Mesenteric fat pad (tissue), 1 donor: Measurements from ENCODE around the gene CRB2. TPM values are rescaled to one million over a fixed set of nuclear protein-coding genes. Genes with fewer than 3 reads are reported as not detected.

ENCODE experiments used
- DNase-seq: peaks from one replicate; pipeline ENCODE4 v3.0.0-alpha.2; 2020; ENCODE audit warnings: low spot score
- long read RNA-seq: library from polyadenylated mRNA; unstranded; transcript quantifications from one replicate; pipeline ENCODE4 v2.0.0, GENCODE V29; 2020
- total RNA-seq: library from RNA; stranded (reverse); fragmentation: NEBNext Ultra II Directional; extraction: Animal tissue kit (Norgen Biotek cat#: 25700); gene quantifications from one replicate; pipeline ENCODE4 v1.2.1, GENCODE V29; 2021
- donor health status: DM: yes; HTN: yes; CAD: no.

Gene CRB2
- total RNA-seq = not detected
- long read RNA-seq, partial matches to known transcripts = 0 of 1 reads
- long read RNA-seq, other reads (novel, unspliced or antisense) = 1 of 1 reads

DNA sequence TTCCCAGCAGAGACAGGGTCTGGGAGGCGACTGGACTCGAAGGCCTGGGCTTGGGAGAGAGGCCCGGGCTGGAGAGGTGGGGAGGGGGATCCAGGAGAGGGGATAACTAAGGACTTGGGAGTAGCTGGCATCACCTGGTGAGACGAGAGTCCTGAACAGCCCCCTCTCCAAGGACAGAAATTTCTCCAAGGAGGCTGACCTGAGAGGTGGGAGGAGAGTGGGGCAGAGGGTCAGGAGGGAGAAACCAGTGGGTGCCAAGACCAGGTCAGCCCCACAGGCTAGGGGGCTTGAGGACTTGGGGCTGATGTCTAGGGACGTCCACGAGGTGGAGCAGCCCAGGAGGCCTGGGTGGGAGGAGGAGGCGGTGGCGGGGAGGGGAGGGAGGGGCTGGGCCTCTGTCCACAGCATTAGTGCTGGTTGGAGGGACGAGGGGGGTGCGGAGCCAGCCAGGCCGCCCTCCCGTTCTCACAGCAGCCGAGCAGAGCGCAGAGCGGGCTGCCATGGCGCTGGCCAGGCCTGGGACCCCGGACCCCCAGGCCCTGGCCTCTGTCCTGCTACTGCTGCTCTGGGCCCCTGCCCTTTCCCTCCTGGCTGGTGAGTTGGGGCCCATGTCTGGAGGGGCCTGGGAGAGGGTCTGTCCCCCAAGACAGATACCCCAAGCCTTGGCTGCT is at the start of gene CRB2:
CRB2 (plus strand) TSS at position 437 of the 671 bp plus-strand sequence; CDS start at position 501, 64 bp downstream.
- DNase-seq = no peak

DNA sequence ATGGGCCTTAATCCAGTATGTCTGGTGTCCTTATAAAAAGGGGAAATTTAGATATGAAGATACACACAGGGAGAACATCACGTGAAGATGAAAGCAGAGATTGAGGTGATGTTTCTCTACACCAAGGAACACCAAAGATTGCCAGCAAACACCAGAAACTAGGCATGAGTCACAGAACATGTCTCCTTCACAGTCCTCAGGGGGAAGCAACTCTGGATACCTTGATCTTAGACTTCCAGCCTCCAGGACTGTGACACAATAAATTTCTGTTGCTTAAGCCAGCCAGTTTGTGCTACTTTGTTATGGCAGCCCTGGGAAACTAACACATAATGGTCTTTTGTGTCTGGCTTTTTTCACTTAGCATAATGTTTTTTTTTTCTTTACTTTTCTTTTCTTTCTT is 46.4 kb upstream of the CRB2 start:
- DNase-seq = no peak

DNA sequence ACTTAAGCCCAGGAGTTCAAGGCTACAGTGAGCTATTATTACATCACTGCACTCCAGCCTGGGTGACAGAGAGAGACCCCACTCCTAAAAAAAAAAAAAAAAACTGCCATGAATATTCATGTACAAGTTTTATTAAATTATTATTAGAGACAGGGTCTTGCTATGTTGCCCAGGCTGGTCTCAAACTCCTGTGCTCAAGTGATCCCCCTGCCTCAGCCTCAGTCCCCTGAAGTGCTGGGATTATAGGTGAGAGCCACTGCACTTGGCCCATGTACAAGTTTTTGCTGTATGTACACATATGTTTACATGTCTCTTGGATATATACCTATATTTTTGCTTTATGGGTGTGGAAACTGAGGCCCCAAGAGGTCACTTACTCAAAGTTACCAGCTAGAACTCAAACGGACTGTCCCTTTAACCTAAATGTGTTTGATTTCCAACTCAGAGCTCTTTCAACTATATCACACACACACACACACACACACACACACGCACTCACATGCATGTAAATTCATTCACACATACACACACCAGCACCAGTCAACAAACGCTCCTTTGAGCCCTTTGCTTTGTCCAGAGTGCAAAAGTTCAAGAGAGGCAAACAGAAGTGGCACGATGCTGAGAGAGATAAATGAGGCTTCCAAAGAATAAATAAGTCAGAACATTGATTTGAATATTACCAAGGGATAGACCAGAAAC is 45.3 kb upstream of the CRB2 start:
- DNase-seq = no peak

DNA sequence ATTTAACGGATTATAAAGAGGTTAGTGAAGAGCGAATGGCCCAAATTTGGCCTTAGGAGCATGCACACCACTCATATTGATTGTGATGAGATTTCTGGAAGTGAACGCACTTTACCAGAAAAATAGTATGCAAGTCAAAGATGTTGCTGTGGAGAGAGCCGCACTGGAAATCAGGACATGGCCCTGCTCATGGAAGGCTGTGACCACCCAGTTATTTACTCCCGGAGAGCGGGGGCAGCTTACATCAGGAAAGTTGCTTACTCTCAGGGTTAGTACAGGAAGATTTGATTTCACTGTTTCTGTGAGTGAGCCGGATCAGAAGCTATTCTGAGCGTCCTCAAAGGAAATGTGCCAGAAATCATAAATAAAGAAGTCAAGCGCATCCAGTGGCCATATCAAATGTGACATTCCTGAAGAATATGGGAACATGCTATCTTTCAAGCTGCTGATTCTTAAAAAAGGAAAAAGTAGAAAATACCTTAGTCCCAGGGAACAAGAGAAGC is 44.7 kb upstream of the CRB2 start:
- no peak for DNase-seq

DNA sequence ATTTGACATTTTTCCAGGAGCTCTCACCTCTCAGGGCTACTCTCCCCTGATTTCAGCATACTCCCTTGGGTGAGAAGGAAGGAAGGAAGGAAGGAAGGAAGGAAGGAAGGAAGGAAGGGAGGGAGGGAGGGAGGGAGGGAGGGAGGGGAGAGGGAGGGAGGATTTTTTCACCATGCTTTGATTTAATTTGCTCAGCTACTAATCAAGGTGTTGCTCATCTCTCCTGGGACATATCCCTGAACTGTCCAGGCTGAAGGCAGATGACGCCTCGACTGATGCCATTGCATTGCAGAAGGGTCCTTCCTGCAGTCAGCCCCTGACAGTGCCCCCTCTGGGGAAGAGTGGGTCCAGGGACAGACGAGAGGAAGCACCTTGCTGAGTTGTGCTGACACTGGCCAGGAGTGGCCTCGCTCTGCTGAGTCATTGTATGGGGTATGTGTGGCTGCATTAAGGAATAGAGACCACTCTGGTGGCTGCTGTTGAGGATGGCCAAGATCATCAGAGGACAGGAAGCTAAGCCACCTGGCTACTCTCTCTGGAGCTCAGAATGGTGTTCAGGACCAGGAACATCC is 43.6 kb upstream of the CRB2 start:
- DNase-seq = no peak

DNA sequence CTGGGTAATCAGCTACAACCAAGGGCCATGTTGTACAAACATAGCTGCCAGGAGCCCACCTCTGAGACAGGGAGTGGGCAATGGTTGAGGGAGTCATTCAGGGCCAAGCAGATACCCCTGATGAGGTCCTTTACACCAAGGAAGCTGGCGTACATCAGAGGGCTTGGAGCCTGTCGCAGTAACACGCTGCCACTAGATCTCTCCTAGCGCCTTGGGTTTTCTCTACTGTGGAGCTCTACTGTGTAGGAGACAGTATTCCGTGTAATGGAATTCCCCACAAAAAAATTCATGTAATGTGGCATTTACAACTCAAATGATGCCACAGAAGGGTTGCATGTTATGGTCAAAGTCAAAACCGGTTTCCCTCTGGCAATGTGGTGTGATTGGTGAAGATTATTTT is 41.4 kb upstream of the CRB2 start:
- DNase-seq = no peak

DNA sequence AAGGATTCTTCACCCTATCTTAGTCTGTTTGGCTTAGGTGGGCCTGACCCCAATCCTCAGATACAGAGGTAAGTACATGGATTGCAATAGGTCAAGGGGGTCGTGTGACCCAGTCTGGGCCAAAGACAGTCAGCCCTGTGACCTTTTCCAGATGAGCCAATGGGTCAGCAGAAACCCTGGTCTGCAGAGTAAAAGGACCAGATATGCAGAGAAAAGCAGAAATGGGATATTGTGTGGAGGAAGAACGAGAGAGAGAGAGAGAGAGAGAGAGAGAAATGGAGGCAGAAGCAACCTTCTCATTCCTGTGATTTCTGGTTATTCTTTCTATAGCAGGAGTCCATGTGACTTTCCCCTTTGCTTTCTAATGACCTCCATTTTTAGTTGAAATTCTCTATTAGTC is 40.4 kb upstream of the CRB2 start:
- no peak for DNase-seq

DNA sequence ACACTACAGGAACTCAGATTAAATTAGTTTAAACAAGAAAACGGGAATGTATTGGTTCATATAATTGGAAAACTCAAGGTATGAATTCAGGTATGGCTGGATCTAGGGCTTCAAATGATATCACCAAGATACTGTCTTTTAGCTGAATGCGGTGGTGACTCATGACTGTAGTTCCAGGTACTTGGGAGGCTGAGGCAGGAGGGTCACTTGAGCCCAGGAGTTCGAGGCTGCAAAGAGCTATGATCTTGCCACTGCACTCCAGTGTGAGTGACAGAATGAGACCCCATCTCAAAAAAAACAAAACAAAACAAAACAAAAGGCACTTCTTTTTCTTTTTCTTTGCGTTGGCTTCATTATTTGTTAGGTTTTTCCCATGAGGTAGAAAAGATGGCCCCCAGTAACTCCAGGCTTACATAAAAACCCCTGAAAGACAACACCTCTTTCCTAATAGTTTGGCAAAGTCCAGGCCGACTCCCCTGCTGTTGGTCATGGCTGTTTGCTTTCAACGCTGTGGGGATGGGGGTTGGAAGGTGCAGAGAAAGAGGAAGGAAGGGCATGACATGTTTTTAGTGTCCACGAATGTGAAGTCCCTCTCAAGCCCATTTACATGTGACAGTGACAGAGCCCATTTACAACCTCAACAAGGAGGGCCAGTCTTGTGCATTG is 39.8 kb upstream of the CRB2 start:
- no peak for DNase-seq

DNA sequence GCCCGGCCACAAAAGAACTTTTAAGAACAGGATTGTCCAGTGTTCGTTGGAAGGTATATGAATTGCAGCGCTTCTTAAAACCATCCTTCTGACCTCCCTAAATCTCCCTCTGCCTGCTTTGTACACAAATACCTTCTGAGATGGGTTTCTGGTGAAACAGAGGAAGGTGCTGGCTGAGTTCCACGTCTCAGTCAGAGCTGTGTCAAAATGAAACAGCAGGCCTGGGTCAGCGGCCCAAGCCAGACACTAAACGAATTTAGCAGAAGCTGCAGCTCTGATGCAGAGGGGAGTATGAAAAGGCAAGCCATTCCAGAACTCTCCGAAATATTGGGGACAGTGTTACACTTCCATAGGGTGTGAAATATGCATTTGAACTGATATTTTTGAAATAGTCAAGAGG is 37.8 kb upstream of the CRB2 start:
- DNase-seq = no peak

DNA sequence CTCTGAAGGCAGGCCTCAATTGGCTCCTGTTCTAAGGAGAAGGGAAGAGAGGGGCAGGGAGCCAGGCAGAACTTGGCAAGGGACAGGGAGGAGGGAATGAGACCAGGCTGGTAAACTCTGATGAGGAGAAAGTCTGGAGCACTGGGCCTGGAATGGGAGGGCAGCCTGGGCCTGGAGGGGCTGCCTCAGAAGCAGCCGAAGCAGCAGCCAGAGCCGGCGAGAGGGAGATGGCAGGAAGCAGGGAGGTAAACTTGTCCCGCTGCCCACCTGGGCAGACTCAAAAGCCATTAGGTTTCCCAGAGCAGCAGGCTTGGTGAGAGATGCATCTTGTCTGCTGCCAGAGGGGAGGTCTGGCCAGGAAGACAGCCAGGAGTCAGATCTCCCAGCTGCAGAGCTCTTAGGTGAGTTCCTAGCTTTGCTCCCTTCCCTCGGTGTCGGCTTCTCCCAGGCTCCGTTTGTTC is 37.0 kb upstream of the CRB2 start:
- DNase-seq = no peak

DNA sequence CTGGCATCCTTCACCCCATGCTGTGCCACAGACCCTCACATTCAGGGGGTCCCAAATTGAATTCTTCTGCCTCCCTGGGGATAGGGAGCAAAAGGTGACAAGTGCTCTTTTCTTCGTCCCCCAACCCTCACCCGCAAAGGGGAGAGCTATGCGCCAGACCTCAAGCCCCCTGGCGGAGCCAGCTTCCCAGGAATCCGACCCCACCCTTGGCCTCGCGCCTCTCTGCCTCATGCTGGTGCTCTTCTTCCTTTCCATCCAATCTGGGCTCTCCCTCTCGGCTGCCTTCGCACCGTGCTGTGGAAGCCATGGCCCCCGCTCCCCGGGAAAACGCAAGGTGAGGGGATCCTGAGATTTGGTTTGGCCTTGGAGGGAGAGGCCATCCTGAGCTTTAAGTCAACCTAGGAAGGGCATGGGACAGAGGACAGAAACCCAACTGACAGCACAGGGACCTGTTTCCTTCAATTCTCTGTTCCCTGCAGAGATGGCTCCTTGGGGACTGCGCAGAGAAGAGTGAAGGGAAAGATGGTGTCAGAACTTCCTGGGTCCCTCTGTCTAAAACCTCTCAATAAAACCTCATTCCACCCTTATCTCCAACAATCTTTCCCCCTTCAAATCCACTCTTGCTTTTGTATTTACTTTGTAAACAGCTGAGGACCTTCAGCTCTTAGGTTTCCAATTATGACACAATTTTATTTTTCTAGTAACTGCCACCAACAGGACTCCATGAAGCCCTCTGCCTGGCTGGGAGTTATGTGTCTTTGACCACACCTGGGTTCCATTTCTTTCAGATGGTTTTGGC is 36.3 kb upstream of the CRB2 start:
- DNase-seq = no peak

DNA sequence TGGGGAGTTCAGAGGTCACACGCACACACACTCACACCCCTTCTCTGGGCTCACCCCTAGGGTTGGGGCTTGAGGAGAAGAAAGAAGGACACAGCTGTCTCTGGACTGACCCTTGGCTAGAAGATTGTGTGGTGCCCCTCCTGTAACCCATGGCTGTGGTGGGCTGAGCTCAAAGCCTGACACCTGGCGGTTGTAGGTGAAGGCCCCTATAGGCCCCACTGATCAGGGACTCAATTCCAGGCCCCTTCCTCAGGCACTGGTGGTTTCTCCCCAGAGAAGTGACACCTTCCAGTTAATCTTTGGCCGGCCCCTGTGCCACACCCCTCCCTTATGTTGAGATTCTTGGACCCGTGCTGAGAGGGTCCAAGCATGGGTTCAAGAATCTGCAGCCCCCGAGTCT is 35.2 kb upstream of the CRB2 start:
- DNase-seq = no peak

DNA sequence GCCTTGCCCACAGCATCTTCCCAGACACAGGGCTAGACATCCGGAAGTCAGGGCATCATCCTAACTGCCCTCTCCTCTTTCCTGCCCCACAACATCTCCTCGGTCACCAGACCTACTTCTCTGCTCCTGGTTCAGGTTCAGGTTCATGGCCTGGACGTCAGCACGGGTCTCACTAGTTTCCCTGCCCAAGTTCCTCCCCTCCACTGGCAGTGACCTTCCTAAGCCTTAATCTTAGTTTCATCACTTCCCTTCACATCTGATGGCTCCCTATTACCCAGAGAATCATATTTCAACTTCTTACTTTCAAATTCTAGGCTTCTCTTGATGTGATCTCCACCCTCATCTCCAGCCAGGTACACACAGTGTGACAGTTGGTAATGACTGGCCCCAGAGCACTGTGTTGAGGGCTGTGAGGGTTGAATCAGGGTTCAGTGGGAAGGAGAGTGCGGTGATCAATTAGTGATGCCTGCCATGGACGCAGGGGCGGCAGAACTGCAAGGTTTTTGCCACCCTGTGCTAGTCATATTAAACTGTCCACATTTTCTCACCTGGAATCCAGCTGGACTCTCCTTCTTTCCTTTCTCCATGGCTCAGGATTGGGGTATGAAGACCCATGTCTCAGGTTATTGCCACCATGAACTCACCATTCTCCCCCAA is 34.3 kb upstream of the CRB2 start:
- DNase-seq = no peak

DNA sequence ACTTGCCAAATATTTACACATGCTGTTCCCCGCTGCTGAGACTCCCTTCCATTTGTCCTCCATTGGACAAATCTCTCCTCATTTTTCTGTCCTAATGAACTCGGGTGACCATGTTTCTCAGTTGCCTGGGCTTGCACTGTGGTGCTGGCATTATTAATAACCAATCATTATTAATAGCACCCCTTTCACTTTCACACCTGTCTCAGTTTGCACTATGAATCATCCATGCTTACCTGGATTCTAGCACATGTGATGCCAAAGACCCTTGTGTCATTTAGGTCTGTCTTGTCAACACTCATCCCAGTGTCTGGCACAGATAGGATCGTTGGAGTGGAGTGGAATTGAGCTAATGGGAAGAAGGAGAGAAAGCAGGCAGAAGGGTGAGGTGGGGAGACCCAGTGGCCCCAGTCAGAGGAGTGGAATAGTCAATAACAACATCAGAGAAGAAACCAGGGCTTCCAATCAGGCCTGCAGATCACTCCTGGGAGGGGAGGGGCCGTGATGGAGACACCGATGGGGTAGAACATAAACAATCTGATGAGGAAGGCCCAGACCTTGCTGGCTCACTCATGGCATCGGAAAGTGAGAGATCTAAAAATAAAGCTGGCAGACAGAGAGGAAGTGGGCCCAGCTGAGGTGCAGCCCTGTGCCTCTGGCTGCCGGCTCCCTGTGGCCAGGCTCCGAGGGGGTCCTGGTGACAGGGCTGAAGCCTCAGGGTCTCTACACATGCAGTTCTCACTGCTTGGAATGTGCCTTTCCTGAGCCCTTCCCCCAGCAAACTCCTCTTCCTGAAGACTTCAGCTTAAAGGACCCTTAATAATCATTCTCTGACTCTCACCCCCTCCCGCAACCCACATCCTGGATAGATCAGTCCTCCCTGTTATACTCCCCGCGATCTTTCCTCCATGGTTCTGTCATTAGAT is 33.5 kb upstream of the CRB2 start:
- no peak for DNase-seq

DNA sequence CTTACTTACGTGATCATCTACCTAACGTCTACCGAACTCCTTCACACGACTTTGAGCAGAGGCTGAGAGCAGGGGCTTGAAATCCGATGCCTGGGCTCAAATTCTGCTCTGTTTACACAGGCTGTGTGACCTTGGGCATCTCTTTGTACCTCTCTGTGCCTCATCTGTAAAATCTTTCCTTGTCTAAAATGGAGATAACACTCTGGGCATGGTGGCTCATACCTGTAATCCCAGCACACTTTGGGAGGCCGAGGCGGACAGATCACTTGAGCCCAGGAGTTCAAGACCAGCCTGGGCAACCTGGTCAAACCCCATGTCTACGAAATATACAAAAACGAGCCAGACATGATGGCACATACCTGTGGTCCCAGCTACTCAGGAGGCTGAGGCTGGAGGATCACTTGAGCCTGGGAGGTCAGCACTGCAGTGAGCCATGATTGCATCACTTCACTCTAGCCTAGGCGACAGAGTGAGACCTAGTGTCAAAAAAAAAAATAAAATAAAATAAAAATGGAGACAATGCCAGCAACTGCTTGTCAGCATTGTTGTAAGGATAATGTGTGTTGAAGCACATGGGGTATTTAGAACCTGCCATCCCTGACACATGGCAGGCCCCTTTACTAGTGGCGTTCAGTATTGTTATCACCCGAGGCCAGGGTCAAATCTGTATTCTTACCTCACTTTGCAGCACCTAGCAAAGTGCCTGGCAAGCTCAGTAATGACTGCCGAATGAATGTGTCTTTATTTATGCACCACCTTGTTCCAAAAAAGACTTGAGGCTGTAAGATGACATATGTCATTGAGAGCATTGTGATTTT is 32.6 kb upstream of the CRB2 start:
- no peak for DNase-seq

DNA sequence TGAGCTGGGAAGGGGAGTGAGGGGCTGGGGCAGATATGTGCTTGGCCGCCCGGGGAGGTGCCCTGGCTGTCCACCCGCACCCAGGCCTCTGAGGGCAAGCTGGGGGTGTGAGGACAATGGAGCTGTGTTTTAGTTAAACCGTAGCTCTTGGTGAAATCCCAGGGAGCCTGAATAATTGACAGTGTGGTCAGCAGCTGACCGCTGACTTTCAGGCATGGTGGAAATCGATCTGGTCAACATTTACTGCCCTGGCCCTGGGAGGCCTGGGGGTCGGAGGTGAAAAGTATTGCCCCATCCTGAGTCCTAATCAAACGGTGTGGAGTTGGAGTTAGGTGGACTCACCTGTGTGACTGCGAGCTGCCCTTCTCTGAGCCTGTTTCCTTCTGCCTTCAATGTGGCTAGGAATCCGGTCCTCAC is 31.2 kb upstream of the CRB2 start:
- no peak for DNase-seq

DNA sequence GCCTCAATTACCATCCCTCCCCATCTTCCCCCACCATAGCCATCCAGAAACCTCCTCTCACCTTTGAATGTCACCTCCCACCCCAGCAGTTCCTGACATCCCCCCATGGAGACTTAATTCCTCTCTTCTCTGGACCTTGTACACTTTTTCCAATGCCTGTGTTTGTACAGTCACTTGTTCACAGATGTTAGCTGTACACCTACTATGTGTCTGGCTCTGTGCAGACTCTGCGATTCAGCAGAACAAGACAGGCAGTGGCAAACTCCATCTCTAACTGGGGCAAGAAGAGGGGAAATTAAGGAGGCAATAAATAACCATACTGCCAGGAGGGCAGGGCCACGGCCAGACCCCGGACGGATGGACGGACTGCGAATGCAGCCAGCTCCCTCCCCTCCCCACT is 29.8 kb upstream of the CRB2 start:
- no peak for DNase-seq

DNA sequence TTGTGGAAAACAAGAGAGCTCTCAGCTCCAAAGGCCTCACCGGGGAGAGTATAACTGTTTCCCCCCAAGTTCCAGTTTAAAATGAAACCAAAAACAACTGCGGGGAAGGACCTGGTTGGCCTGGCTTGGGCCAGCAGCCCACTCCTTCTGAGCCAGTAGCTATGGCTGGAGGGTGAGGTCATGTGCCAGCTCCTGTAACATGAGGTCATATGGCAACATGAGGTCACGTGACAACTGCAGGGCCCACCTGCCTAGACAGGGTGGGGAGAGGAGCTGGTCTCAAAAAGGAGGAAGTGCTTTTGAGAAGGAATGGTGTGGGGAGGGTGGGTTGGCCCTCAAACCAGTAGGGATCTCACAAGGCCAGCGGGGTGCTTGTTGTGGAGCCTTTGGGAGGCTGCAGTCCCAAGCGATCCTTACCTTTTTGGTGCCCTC is 29.3 kb upstream of the CRB2 start:
- DNase-seq = no peak
